MM.1S (cell line): Measurements from ENCODE around the gene TIE1.

Experiments
- DNase-seq: peaks from one replicate; pipeline ENCODE4 v3.0.0-alpha.2; 2015
- H2AFZ ChIP-seq: fragments of 300-600 bp; sonication (generic); 2 replicates; pipeline ENCODE4 v1.6.0; 2016; ENCODE audit warnings: antibody characterized with exemption, low read length
- H3F3A ChIP-seq: fragments of 300-600 bp; sonication (generic); 2 replicates; pipeline ENCODE4 v1.6.1; 2016; ENCODE audit warnings: mild to moderate bottlenecking, antibody characterized with exemption, low read length, moderate library complexity, mixed read lengths; ENCODE audit not compliant: insufficient read depth
- H3K27ac ChIP-seq: fragments of 300-600 bp; sonication (generic); 2 replicates; pipeline ENCODE4 v1.5.1; 2016; ENCODE audit warnings: mild to moderate bottlenecking, low read length
- H3K27me3 ChIP-seq: fragments of 300-600 bp; sonication (generic); replicated peaks from 2 replicates; pipeline ENCODE4 v1.6.0; 2016; ENCODE audit warnings: low read length; ENCODE audit not compliant: insufficient read depth
- H3K36me3 ChIP-seq: fragments of 300-600 bp; sonication (generic); replicated peaks from 2 replicates; pipeline ENCODE4 v1.6.1; 2016; ENCODE audit warnings: mild to moderate bottlenecking, low read length, mixed read lengths; ENCODE audit not compliant: insufficient read depth
- H3K4me1 ChIP-seq: fragments of 300-600 bp; sonication (generic); 2 replicates; pipeline ENCODE4 v1.6.1; 2016; ENCODE audit warnings: low read length, mixed read lengths
- H3K4me2 ChIP-seq: fragments of 300-600 bp; sonication (generic); 2 replicates; pipeline ENCODE4 v1.6.0; 2016; ENCODE audit warnings: low read depth, low read length
- H3K4me3 ChIP-seq: fragments of 300-600 bp; sonication (generic); 2 replicates; pipeline ENCODE4 v1.5.1; 2016; ENCODE audit warnings: low read length, mixed read lengths
- H3K79me2 ChIP-seq: fragments of 300-600 bp; sonication (generic); 2 replicates; pipeline ENCODE4 v1.6.1; 2016; ENCODE audit warnings: mixed run types, low read length, mixed read lengths
- H3K9ac ChIP-seq: fragments of 300-600 bp; sonication (generic); 2 replicates; pipeline ENCODE4 v1.6.1; 2016; ENCODE audit warnings: low read length, mixed read lengths
- H3K9me2 ChIP-seq: fragments of 300-600 bp; sonication (generic); replicated peaks from 2 replicates; pipeline ENCODE4 v1.6.1; 2016; ENCODE audit warnings: mild to moderate bottlenecking, low read length, mixed read lengths; ENCODE audit not compliant: insufficient read depth
- H3K9me3 ChIP-seq: fragments of 300-600 bp; sonication (generic); replicated peaks from 2 replicates; pipeline ENCODE4 v1.6.1; 2016; ENCODE audit warnings: mild to moderate bottlenecking, low read length, mixed read lengths; ENCODE audit not compliant: insufficient read depth
- H4K20me1 ChIP-seq: fragments of 300-600 bp; sonication (generic); 2 replicates; pipeline ENCODE4 v1.6.1; 2016; ENCODE audit warnings: mild to moderate bottlenecking, low read length, moderate library complexity, mixed read lengths; ENCODE audit not compliant: insufficient read depth
- EZH2 ChIP-seq: fragments of 300-600 bp; sonication (generic); optimal IDR thresholded peaks from 2 replicates; pipeline ENCODE3; 2017; ENCODE audit warnings: low read depth, mild to moderate bottlenecking, antibody characterized with exemption, low read length, mixed read lengths
- EZH2phosphoT487 ChIP-seq: fragments of 300-600 bp; sonication (generic); IDR thresholded peaks from 2 replicates; pipeline ENCODE4 v1.6.1; 2018; ENCODE audit warnings: antibody characterized with exemption, low read length
- TF ChIP-seq, protein P1 (sequence below): fragments of 300-600 bp; sonication (generic); IDR thresholded peaks from 2 replicates; pipeline ENCODE4 v1.5.1; 2016; ENCODE audit warnings: antibody characterized with exemption, low read length, mixed read lengths

Gene TIE1

GRCh38 chr1:43372172-43372571 lies 71.4 kb downstream of the TIE1 start:
- Histone ChIP-seq H3K27ac (no peak overlapping the region), H2AFZ (no peak overlapping the region), H4K20me1 (no peaks in the 10 kb centered on the region), H3K4me3 (no peak overlapping the region), H3F3A (peaks cover 6% of the 10 kb centered on the region; the same call in 1 of the 2 replicates), H3K9me3 (no peaks in the 10 kb centered on the region), H3K4me1 (peaks cover 4% of the 10 kb centered on the region; the same call in 1 of the 2 replicates), H3K27me3 (no peaks in the 10 kb centered on the region), H3K9ac (no peak overlapping the region), H3K9me2 (no peaks in the 10 kb centered on the region), H3K79me2 (peaks cover 11% of the 10 kb centered on the region), H3K36me3 (no peaks in the 10 kb centered on the region), H3K4me2 (no peak overlapping the region)
- DNase-seq: no peak
- TF ChIP-seq EZH2: no peak
- TF ChIP-seq, protein P1, sequence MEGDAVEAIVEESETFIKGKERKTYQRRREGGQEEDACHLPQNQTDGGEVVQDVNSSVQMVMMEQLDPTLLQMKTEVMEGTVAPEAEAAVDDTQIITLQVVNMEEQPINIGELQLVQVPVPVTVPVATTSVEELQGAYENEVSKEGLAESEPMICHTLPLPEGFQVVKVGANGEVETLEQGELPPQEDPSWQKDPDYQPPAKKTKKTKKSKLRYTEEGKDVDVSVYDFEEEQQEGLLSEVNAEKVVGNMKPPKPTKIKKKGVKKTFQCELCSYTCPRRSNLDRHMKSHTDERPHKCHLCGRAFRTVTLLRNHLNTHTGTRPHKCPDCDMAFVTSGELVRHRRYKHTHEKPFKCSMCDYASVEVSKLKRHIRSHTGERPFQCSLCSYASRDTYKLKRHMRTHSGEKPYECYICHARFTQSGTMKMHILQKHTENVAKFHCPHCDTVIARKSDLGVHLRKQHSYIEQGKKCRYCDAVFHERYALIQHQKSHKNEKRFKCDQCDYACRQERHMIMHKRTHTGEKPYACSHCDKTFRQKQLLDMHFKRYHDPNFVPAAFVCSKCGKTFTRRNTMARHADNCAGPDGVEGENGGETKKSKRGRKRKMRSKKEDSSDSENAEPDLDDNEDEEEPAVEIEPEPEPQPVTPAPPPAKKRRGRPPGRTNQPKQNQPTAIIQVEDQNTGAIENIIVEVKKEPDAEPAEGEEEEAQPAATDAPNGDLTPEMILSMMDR: no peak
- TF ChIP-seq EZH2phosphoT487: no peak
